DMS79 (cell line): ENCODE results near the gene HOXB7.

ENCODE experiments used
- DNase-seq: peaks from one replicate; lab custom pipeline; 2025; lab: John Stamatoyannopoulos, UW

The HOXB7 gene

GRCh38 chr17:48609033-48609432 lies 1.8 kb downstream of the HOXB7 start:
- DNase-seq, result no peak

GRCh38 chr17:48608494-48608834 lies 2.4 kb downstream of the HOXB7 start:
- no peak for DNase-seq

- no peak for DNase-seq
Observed at GRCh38 chr17:48606892-48607614, 3.8 kb downstream of the HOXB7 start.

- DNase-seq, result no peak
Observed at GRCh38 chr17:48605991-48606891, 4.6 kb downstream of the HOXB7 start.

GRCh38 chr17:48605409-48605919 lies 5.4 kb downstream of the HOXB7 start:
- DNase-seq, result no peak

GRCh38 chr17:48604770-48605329 lies 6.0 kb downstream of the HOXB7 start, which contains the start of gene HOXB6:
Gene HOXB6, minus strand, starts transcription at chr17:48604986. Its CDS starts 6,836 bp downstream, at chr17:48598150.
- no peak for DNase-seq

- no peak for DNase-seq
Observed at GRCh38 chr17:48603959-48604769, 6.7 kb downstream of the HOXB7 start.

GRCh38 chr17:48601539-48602425 lies 9.0 kb downstream of the HOXB7 start:
- DNase-seq, result no peak

GRCh38 chr17:48601207-48601538 lies 9.6 kb downstream of the HOXB7 start:
- DNase-seq, result no peak

GRCh38 chr17:48600244-48601098 lies 10.3 kb downstream of the HOXB7 start:
- DNase-seq, result no peak

GRCh38 chr17:48599354-48599753 lies 11.5 kb downstream of the HOXB7 start:
- DNase-seq, result no peak

GRCh38 chr17:48598736-48599135 lies 12.1 kb downstream of the HOXB7 start:
- DNase-seq, result no peak

GRCh38 chr17:48597778-48598631 lies 12.8 kb downstream of the HOXB7 start:
- no peak for DNase-seq

- DNase-seq, result no peak
Observed at GRCh38 chr17:48597528-48597777, 13.4 kb downstream of the HOXB7 start.

GRCh38 chr17:48596735-48597527 lies 13.9 kb downstream of the HOXB7 start:
- peak; percentile 42 for DNase-seq

- DNase-seq, result no peak
Observed at GRCh38 chr17:48596000-48596734, 14.7 kb downstream of the HOXB7 start.

- DNase-seq, result no peak
Observed at GRCh38 chr17:48595278-48595999, 15.4 kb downstream of the HOXB7 start.
